Cardiac muscle cell (in vitro differentiated cells and primary cell): ENCODE data around the gene SMIM9. TPM values are rescaled to one million over a fixed set of nuclear protein-coding genes. Genes with fewer than 3 reads are reported as not detected.
A peak's percentile ranks its signal among the peaks of the same experiment; 100 is the strongest.
"Not testable (repeated sequence)": the region's sequence is repeated elsewhere in the genome, so short reads cannot be mapped to it uniquely, and the experiment has no call there.

Experiments used
- DNase-seq, 2 donors: peaks; one replicate each; pipeline versions ENCODE4 v3.0.0 to v3.0.0-alpha.2; 2010 to 2017; ENCODE audit warnings: low read depth in 1 of 2, low spot score in 1 of 2
- H3K27ac ChIP-seq: fragments of 200-600 bp; sonication (generic); 2 replicates; pipeline ENCODE4 v1.5.1; 2016
- H3K27me3 ChIP-seq: fragments of 200-600 bp; sonication (generic); 2 replicates; pipeline ENCODE4 v1.6.0; 2016; ENCODE audit warnings: control low read depth
- H3K36me3 ChIP-seq: fragments of 200-600 bp; sonication (generic); 2 replicates; pipeline ENCODE4 v1.5.1; 2016; ENCODE audit warnings: control low read depth
- H3K4me1 ChIP-seq: fragments of 200-600 bp; sonication (generic); 2 replicates; pipeline ENCODE4 v1.8.1; 2017; ENCODE audit warnings: low read depth, mild to moderate bottlenecking, mixed run types
- H3K4me3 ChIP-seq: fragments of 200-600 bp; sonication (generic); 2 replicates; pipeline ENCODE4 v1.5.1; 2016; ENCODE audit warnings: mild to moderate bottlenecking
- H3K9me3 ChIP-seq: fragments of 200-600 bp; sonication (generic); 2 replicates; pipeline ENCODE4 v1.5.1; 2017; ENCODE audit warnings: low read depth, mild to moderate bottlenecking, control low read depth
- CTCF ChIP-seq: IDR thresholded peaks from 2 replicates; pipeline ENCODE4 v1.5.1; 2012; ENCODE audit warnings: low read depth, mild to moderate bottlenecking, low read length
- polyA plus RNA-seq: library from polyadenylated mRNA; unstranded; fragments of >200 nt; fragmentation: Nextera tagmentation; extraction: Ambion mirVana; gene quantifications from 2 replicates; pipeline ENCODE4 v1.2.1, GENCODE V29; 2016
- total RNA-seq: library from RNA; depleted of rRNA; stranded (reverse); fragments of >200 nt; gene quantifications from 2 replicates; pipeline ENCODE4 v1.2.3, GENCODE V29; 2016

SMIM9 gene
- total RNA-seq = not detected in 2 replicates
- polyA plus RNA-seq = not detected in 2 replicates

DNA sequence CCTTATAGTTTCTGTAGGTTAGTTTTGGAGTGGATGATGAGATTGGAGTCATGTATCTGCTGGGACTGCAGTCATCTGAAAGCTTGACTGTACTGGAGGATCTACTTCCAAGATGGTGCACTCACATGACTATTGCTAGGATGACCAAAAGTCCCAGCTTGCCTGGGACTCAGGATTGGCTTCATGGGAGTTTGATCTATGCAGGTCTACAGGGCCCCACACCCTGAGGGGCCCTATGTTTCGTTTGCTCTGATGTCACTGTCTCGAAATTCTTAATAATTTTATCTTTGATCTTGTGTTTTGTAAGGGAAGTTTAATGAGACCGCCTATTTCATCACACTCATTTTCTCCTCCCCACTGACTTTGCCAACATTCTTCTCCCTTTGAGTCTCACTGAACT, at the start of gene SMIM9:
Gene SMIM9, minus strand, starts transcription at position 101 of the 400 bp plus-strand sequence. CDS start 3,806 bp downstream, outside the sequence.
- H3K27ac ChIP-seq = no peak within 1 kb of the TSS
- H3K4me1 ChIP-seq = no peaks in the 10 kb centered on the region
- DNase-seq = no peak
- H3K4me3 ChIP-seq = no peak within 1 kb of the TSS
- TF ChIP-seq CTCF = no peak
- H3K36me3 ChIP-seq = no peaks in the 10 kb centered on the region
- H3K27me3 ChIP-seq = no peaks in the 10 kb centered on the region
- no peaks in the 10 kb centered on the region for H3K9me3 ChIP-seq

DNA sequence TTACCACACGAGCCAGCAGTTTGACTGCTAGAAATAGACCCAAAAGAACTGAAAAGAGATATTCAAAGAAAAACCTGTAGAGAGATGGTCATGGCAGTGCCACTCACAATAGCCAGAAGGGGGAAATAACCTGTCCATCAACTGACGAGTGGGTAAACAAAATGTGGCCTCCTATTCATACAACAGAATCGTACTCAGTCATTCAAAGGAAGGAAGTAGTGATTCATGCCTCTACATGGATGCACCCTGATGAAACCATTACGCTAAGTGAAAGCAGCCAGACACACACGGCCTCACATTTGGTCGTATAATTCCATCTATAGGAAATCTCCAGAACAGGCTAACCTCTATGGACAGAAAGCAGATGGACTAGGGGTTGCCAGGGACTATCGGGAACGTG, 49.6 kb upstream of the SMIM9 start:
- not testable (repeated sequence) for H3K27me3 ChIP-seq

DNA sequence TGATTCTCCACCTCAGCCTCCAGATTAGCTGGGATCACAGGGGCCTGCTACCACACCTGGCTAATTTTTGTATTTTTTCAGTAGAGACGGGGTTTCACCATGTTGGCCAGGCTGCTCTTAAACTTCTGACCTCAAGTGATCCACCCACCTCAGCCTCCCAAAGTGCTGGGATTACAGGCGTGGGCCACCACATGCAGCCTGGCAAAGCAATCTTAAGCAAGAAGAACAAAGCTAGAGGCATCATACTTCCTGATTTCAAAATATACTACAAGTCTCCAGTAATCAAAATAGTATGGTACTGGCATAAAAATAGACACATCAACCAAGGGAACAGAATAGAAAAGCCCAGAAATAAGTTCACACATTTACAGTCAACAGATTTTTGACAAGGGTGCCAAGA, 38.9 kb upstream of the SMIM9 start:
- no peaks in the 10 kb centered on the region for H3K36me3 ChIP-seq
- H3K4me3 ChIP-seq = no peak overlapping the region
- no peak for TF ChIP-seq CTCF
- DNase-seq = no peak
- H3K4me1 ChIP-seq = no peaks in the 10 kb centered on the region
- no peaks in the 10 kb centered on the region for H3K27me3 ChIP-seq
- H3K9me3 ChIP-seq = no peaks in the 10 kb centered on the region
- no peak overlapping the region for H3K27ac ChIP-seq

More for the DNA sequence above, 49.6 kb upstream of the SMIM9 start:
- not testable (repeated sequence) for H3K9me3 ChIP-seq, H3K4me1 ChIP-seq, H3K36me3 ChIP-seq, H3K27ac ChIP-seq, DNase-seq, H3K4me3 ChIP-seq

DNA sequence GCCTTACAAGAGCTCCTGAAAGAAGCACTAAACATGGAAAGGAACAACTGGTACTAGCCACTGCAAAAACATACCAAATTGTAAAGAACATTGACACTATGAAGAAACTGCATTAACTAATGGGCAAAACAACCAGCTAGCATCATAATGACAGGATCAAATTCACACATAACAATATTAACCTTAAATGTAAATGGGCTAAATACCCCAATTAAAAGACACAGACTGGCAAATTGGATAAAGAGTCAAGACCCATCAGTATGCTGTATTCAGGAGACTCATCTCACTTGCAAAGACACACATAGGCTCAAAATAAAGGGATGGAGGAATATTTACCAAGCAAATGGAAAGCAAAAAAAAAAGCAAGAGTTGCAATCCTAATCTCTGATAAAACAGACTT, 34.1 kb upstream of the SMIM9 start:
- not testable (repeated sequence) for H3K27me3 ChIP-seq, H3K4me1 ChIP-seq, H3K27ac ChIP-seq, H3K4me3 ChIP-seq, H3K36me3 ChIP-seq, H3K9me3 ChIP-seq, DNase-seq

DNA sequence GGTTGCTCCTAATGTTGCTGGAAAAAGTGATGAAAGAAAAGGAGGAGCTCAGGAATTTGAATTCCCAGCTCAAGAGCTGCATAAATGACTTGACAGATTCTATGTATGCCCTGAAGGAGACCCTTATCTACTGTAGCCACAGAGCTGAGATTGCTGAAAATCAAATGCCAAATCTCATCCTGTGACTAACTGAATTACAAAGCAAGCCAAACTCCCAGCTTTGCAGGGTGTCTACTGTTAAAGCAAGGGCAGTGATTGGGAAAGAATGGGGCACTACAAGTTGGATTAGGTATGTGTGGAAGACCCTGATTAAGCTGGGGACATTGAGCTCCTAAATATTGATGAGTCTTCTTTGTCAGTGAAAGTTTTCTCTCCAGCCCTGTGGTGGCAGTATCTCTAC, 20.8 kb upstream of the SMIM9 start:
- no peak overlapping the region for H3K4me3 ChIP-seq
- H3K9me3 ChIP-seq = no peaks in the 10 kb centered on the region
- no peak for TF ChIP-seq CTCF
- H3K27ac ChIP-seq = no peak overlapping the region
- H3K36me3 ChIP-seq = no peaks in the 10 kb centered on the region
- no peaks in the 10 kb centered on the region for H3K27me3 ChIP-seq
- DNase-seq = peak in 1 of 2 donors; percentile 65
- no peaks in the 10 kb centered on the region for H3K4me1 ChIP-seq

GRCh38 chrX:154850957-154851611, 16.6 kb upstream of the SMIM9 start:
- Histone ChIP-seq H3K36me3 (no peaks in the 10 kb centered on the region), H3K27me3 (no peaks in the 10 kb centered on the region), H3K9me3 (no peaks in the 10 kb centered on the region), H3K27ac (no peak overlapping the region), H3K4me1 (no peaks in the 10 kb centered on the region), H3K4me3 (no peak overlapping the region)
- TF ChIP-seq CTCF = no peak
- DNase-seq = no peak

DNA sequence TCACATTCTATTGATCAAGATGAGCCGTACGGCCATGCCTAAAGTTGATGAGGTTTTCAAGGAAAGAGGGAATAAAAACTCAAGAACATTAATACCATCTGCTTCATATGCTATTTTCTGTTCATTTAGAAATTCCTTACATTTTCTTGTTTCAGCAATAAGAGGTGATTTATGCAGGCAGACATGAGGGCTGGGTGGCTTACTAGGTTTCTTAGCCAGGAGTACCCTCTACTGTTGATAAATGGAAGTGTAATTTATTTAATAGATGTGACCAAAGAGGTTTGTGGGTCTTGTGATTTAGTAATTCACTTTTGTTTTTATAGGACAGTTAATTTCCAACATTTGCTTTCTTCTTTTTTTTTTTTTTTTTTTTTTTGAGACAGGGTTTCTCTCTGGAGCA, 6.4 kb upstream of the SMIM9 start:
- TF ChIP-seq CTCF = peak; percentile 36
- peak; percentile 4 to 75 for DNase-seq
- no peaks in the 10 kb centered on the region for H3K9me3 ChIP-seq

More for the DNA sequence above, 6.4 kb upstream of the SMIM9 start:
- no peaks in the 10 kb centered on the region for H3K27me3 ChIP-seq
- H3K4me1 ChIP-seq = no peaks in the 10 kb centered on the region
- no peak overlapping the region for H3K4me3 ChIP-seq
- H3K27ac ChIP-seq = no peak overlapping the region
- no peaks in the 10 kb centered on the region for H3K36me3 ChIP-seq
